H1 (cell line): ENCODE results near the gene CHCHD6. TPM values are rescaled to one million over a fixed set of nuclear protein-coding genes. Genes with fewer than 3 reads are reported as not detected.

Experiments used
- CTCF ChIA-PET: fragments of 300-600 bp; sonication (Branson Sonifier 250); formaldehyde crosslinking; loops from one replicate; lab custom pipeline; 2021; ENCODE audit not compliant: partially characterized antibody; lab: Charles Lee
- POLR2A ChIA-PET: fragments of 300-600 bp; sonication (Branson Sonifier 250); formaldehyde crosslinking; loops from one replicate; lab custom pipeline; 2021; ENCODE audit warnings: inconsistent platforms; ENCODE audit not compliant: partially characterized antibody; lab: Charles Lee
- DNase-seq, 2 experiments: peaks; one replicate each; pipeline versions ENCODE4 v3.0.0 to v3.0.0-alpha.2; 2010 to 2022; ENCODE audit warnings: low spot score in 2 of 2, low read depth in 1 of 2, mixed read lengths in 1 of 2
- FAIRE-seq: peaks from 2 replicates; lab custom pipeline; 2011; peaks lifted over from hg19 to GRCh38; lab: Jason Lieb, UNC
- H2AFZ ChIP-seq: 2 replicates; pipeline ENCODE4 v1.8.1; 2012; ENCODE audit warnings: low read length, inconsistent platforms
- H2AK5ac ChIP-seq: 2 replicates; pipeline ENCODE4 v1.6.1; 2013; ENCODE audit warnings: low read depth, low read length
- H2BK120ac ChIP-seq: replicated peaks from 2 replicates; pipeline ENCODE3; 2013; ENCODE audit warnings: low read depth, low read length, inconsistent platforms
- H2BK12ac ChIP-seq: 2 replicates; pipeline ENCODE4 v1.6.1; 2013; ENCODE audit warnings: low read depth, low read length
- H2BK15ac ChIP-seq: 2 replicates; pipeline ENCODE4 v1.6.1; 2013; ENCODE audit warnings: low read length
- H2BK20ac ChIP-seq: 2 replicates; pipeline ENCODE4 v1.6.1; 2013; ENCODE audit warnings: low read length
- H2BK5ac ChIP-seq: 2 replicates; pipeline ENCODE4 v1.6.1; 2013; ENCODE audit warnings: low read depth, low read length
- H3K14ac ChIP-seq: 2 replicates; pipeline ENCODE4 v1.6.1; 2013; ENCODE audit warnings: inconsistent platforms; ENCODE audit not compliant: insufficient read length
- H3K18ac ChIP-seq: 2 replicates; pipeline ENCODE4 v1.6.1; 2013; ENCODE audit warnings: low read length; ENCODE audit errors: extremely low read depth
- H3K23ac ChIP-seq: 2 replicates; pipeline ENCODE4 v1.6.1; 2013; ENCODE audit warnings: inconsistent platforms; ENCODE audit not compliant: insufficient read length
- H3K23me2 ChIP-seq: 2 replicates; pipeline ENCODE4 v1.6.1; 2013; ENCODE audit warnings: low read depth, low read length
- H3K27ac ChIP-seq: 2 replicates; pipeline ENCODE4 v1.6.1; 2011; ENCODE audit warnings: low read depth, low read length, inconsistent platforms
- H3K27me3 ChIP-seq, 4 experiments: replicated peaks in 1 of 4; 1 replicate in 1 of 4; 2 replicates in 3 of 4; pipeline versions ENCODE4 v1.6.1 to v1.8.1; 2011 to 2013; ENCODE audit warnings: low read length in 3 of 4, mild to moderate bottlenecking in 3 of 4, inconsistent platforms in 2 of 4, mixed read lengths in 2 of 4, moderate library complexity in 1 of 4; ENCODE audit not compliant: control insufficient read depth in 3 of 4, insufficient read depth in 3 of 4; ENCODE audit errors: extremely low read depth in 1 of 4
- H3K36me3 ChIP-seq, 4 experiments: 2 replicates each; pipeline versions ENCODE4 v1.6.1 to v1.8.1; 2011 to 2013; ENCODE audit warnings: mild to moderate bottlenecking in 4 of 4, low read length in 3 of 4, moderate library complexity in 2 of 4, control low read depth in 1 of 4, inconsistent platforms in 1 of 4; ENCODE audit not compliant: insufficient read depth in 4 of 4, control insufficient read depth in 2 of 4
- H3K4ac ChIP-seq: replicated peaks from 2 replicates; pipeline ENCODE3; 2013; ENCODE audit warnings: low read length, low read depth, mixed read lengths, inconsistent platforms; ENCODE audit not compliant: insufficient read length
- H3K4me1 ChIP-seq, 4 experiments: replicated peaks in 1 of 4; 1 replicate in 1 of 4; 2 replicates in 3 of 4; pipeline versions ENCODE4 v1.6.1 to v1.8.1; 2011 to 2013; ENCODE audit warnings: low read length in 3 of 4, inconsistent platforms in 2 of 4, mixed read lengths in 1 of 4; ENCODE audit not compliant: insufficient read depth in 4 of 4, control insufficient read depth in 3 of 4
- H3K4me2 ChIP-seq, 2 experiments: 2 replicates each; pipeline versions ENCODE4 v1.6.1 to v1.8.1; 2011 to 2013; ENCODE audit warnings: low read depth in 2 of 2, low read length in 2 of 2, control low read depth in 1 of 2, inconsistent platforms in 1 of 2, mild to moderate bottlenecking in 1 of 2; ENCODE audit not compliant: insufficient read depth in 1 of 2
- H3K4me3 ChIP-seq, 4 experiments: fragments of 200-600, 300-600 bp in 1 of 4; sonication (generic), shearing (Covaris generic), sonication (Bioruptor Twin) in 1 of 4; 2 replicates each; pipeline versions ENCODE4 v1.5.1 to v1.8.1; 2011 to 2016; ENCODE audit warnings: low read length in 4 of 4, low read depth in 3 of 4, control low read depth in 2 of 4, inconsistent platforms in 2 of 4, mild to moderate bottlenecking in 2 of 4, mixed read lengths in 1 of 4, moderate library complexity in 1 of 4; ENCODE audit not compliant: insufficient read depth in 2 of 4; ENCODE audit errors: extremely low read depth in 1 of 4
- H3K56ac ChIP-seq: replicated peaks from 2 replicates; pipeline ENCODE3; 2013; ENCODE audit warnings: low read depth, mild to moderate bottlenecking, mixed read lengths, low read length, inconsistent platforms; ENCODE audit not compliant: insufficient read length
- H3K79me1 ChIP-seq: 2 replicates; pipeline ENCODE4 v1.6.1; 2013; ENCODE audit warnings: low read depth, low read length, control low read depth
- H3K79me2 ChIP-seq, 2 experiments: 2 replicates each; pipeline versions ENCODE4 v1.6.1 to v1.8.1; 2012 to 2013; ENCODE audit warnings: low read length in 2 of 2, mild to moderate bottlenecking in 2 of 2, inconsistent platforms in 1 of 2; ENCODE audit not compliant: insufficient read depth in 2 of 2, control insufficient read depth in 1 of 2
- H3K9ac ChIP-seq, 4 experiments: replicated peaks in 1 of 4; 1 replicate in 1 of 4; 2 replicates in 3 of 4; pipeline versions ENCODE4 v1.6.1 to v1.8.1; 2011 to 2013; ENCODE audit warnings: low read depth in 3 of 4, low read length in 3 of 4, control low read depth in 2 of 4, mild to moderate bottlenecking in 2 of 4, moderate library complexity in 2 of 4, inconsistent platforms in 1 of 4; ENCODE audit errors: extremely low read depth in 1 of 4
- H3K9me3 ChIP-seq, 2 experiments: 2 replicates each; pipeline versions ENCODE4 v1.6.1 to v1.8.1; 2012 to 2013; ENCODE audit warnings: mild to moderate bottlenecking in 2 of 2, moderate library complexity in 2 of 2, control low read depth in 1 of 2, inconsistent platforms in 1 of 2, low read depth in 1 of 2, low read length in 1 of 2, mixed read lengths in 1 of 2; ENCODE audit not compliant: insufficient read depth in 2 of 2
- H4K20me1 ChIP-seq, 2 experiments: replicated peaks in 1 of 2; 2 replicates each; pipeline versions ENCODE3 to v1.8.1; 2011 to 2013; ENCODE audit warnings: inconsistent platforms in 2 of 2, low read length in 2 of 2, mild to moderate bottlenecking in 1 of 2; ENCODE audit not compliant: insufficient read depth in 2 of 2, control insufficient read depth in 1 of 2
- H4K5ac ChIP-seq: 2 replicates; pipeline ENCODE4 v1.6.1; 2013; ENCODE audit warnings: low read length, low read depth, mixed read lengths, inconsistent platforms; ENCODE audit not compliant: insufficient read length
- H4K8ac ChIP-seq: 2 replicates; pipeline ENCODE4 v1.8.0; 2013; ENCODE audit warnings: mild to moderate bottlenecking, moderate library complexity, low read length, inconsistent platforms; ENCODE audit not compliant: insufficient read depth; ENCODE audit errors: extremely low read depth
- H4K91ac ChIP-seq: replicated peaks from 2 replicates; pipeline ENCODE3; 2013; ENCODE audit warnings: low read length, mixed read lengths, inconsistent platforms; ENCODE audit not compliant: insufficient read length
- CTCF ChIP-seq, 3 experiments: IDR thresholded peaks; 1 replicate in 2 of 3; 2 replicates in 1 of 3; pipeline versions ENCODE4 v1.5.1 to v1.6.1; 2011; ENCODE audit warnings: low read length in 3 of 3, mild to moderate bottlenecking in 3 of 3, inconsistent platforms in 2 of 3, low read depth in 1 of 3, moderate library complexity in 1 of 3; ENCODE audit not compliant: insufficient read depth in 1 of 3; ENCODE audit errors: control extremely low read depth in 1 of 3
- HDAC6 ChIP-seq: IDR thresholded peaks from one replicate; pipeline ENCODE4 v1.7.1; 2012; ENCODE audit warnings: low read depth, mild to moderate bottlenecking, inconsistent platforms, low read length, moderate library complexity
- RAD21 ChIP-seq, 2 experiments: IDR thresholded peaks in 1 of 2; conservative IDR thresholded peaks in 1 of 2; 2 replicates each; pipeline ENCODE4 v1.6.1; 2011; ENCODE audit warnings: low read depth in 2 of 2, low read length in 2 of 2, improper control_type of control experiment in 1 of 2, inconsistent platforms in 1 of 2, mild to moderate bottlenecking in 1 of 2, moderate library complexity in 1 of 2
- RNF2 ChIP-seq: fragments of 200-900, 300-1000 bp; sonication (generic); IDR thresholded peaks from 2 replicates; pipeline ENCODE4 v1.7.1; 2016; ENCODE audit warnings: borderline replicate concordance, low read depth, mild to moderate bottlenecking, antibody characterized with exemption, low read length; ENCODE audit not compliant: poor library complexity, severe bottlenecking; ENCODE audit errors: missing control alignments
- RXRA ChIP-seq: IDR thresholded peaks from 2 replicates; pipeline ENCODE4 v1.6.1; 2011; ENCODE audit warnings: low read depth, mild to moderate bottlenecking, low read length, moderate library complexity; ENCODE audit not compliant: insufficient read depth
- TCF12 ChIP-seq: IDR thresholded peaks from 2 replicates; pipeline ENCODE4 v1.6.1; 2011; ENCODE audit warnings: low read depth, mild to moderate bottlenecking, low read length
- WGBS, 2 experiments: shearing (Covaris generic) in 1 of 2; methylation state at CpG; one replicate each; pipeline versions ENCODE4 v1.1.6 to v1.1.7; 2013 to 2015; ENCODE audit warnings: low lambda C conversion rate in 2 of 2, mixed read lengths in 2 of 2, inconsistent platforms in 1 of 2, low coverage in 1 of 2, missing lambda C conversion rate in 1 of 2; ENCODE audit not compliant: insufficient replicate concordance in 2 of 2, insufficient coverage in 1 of 2, insufficient read length in 1 of 2; ENCODE audit errors: extremely low coverage in 1 of 2, missing lambda C conversion rate in 1 of 2; 5-methylcytosine and 5-hydroxymethylcytosine counted together
- polyA plus RNA-seq, 7 experiments: library from polyadenylated mRNA; depleted of rRNA in 3 of 7; stranded (reverse) in 5 of 7; unstranded in 2 of 7; fragments of >200 nt in 5 of 7; fragments of 200-250 nt in 2 of 7; gene quantifications; 1 replicate in 5 of 7; 2 replicates in 1 of 7; 4 replicates in 1 of 7; pipeline versions ENCODE4 v1.2.1 to v1.2.3, GENCODE V29; 2011 to 2013; ENCODE audit warnings: missing spikeins in 2 of 7, mixed read lengths in 2 of 7
- total RNA-seq: library from RNA; stranded (reverse); fragmentation: NEBNext Ultra II Directional; extraction: Animal tissue kit (Norgen Biotek cat#: 25700); gene quantifications from 2 replicates; pipeline ENCODE4 v1.2.1, GENCODE V29; 2021

Gene CHCHD6
- total and polyA plus RNA-seq, 2 of the 8 experiments (the other 6 are each of a cell fraction or from before 2014, with no cell fraction given), result 32.4 to 37.6 TPM

DNA sequence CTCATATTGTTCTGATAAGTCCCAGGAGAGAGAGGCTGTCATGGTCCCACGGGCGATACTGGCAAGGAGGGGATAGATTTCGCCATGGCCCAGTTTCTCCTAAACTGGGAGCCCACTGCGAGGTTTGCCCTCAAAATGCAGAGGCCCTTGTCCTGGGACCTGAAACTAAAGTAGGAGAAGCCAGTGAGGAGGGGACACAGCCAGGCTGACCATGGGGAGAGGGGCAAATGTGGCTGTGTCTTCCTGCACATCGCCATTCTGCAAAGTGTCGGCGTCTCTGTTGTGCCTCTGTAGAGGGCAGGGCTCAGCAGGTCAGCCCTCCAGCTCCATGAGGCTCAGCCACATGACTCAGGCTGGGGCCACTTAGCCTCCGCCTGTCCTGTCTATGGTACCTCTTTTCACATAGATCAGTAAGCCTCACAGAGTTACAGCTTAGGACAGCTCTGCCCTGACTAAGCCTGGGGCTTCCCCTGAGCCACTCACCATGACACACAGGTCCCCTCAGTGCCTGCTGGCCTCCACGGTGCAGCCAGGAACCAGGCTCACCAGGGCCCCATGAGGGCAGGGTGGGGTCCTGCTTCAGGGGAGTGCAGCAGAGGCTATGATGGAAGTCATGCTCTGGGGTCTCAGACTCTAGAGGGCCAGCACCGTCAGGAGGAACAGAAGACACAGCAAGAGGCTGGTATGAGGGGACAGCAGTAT is 250.3 kb downstream of the CHCHD6 start:
- TF ChIP-seq CTCF (IDR thresholded peaks at IDR 0.05; ENCODE audit: control extremely low read depth in 1 of 3, insufficient read depth in 1 of 3, low read depth in 1 of 3, low read length in 3 of 3) (no peak), RAD21 (IDR thresholded peaks at IDR 0.05 in 1 of 2, conservative IDR thresholded peaks at IDR 0.05 in 1 of 2; ENCODE audit: low read depth in 2 of 2, low read length in 2 of 2) (no peak), RXRA (no peak), TCF12 (no peak), RNF2 (no peak), HDAC6 (no peak)
- H4K8ac ChIP-seq, result no peak overlapping the region
- ChIA-PET POLR2A (no interaction called here), CTCF (interaction anchor here (1.0 to 3.7 kb wide), 3 partner anchors 15 to 203 kb away, joined by 3 to 13 read pairs (median 4); no protein-coding TSS in a partner anchor)
- no peak overlapping the region for H2AK5ac ChIP-seq
- H3K23me2 ChIP-seq, result no peaks in the 10 kb centered on the region
- H3K9me3 ChIP-seq, result no peaks in the 10 kb centered on the region
- H3K9ac ChIP-seq, result no peak overlapping the region
- no peak overlapping the region for H3K4ac ChIP-seq
- H3K27me3 ChIP-seq, result no peaks in the 10 kb centered on the region
- H2BK120ac ChIP-seq, result no peak overlapping the region
- no peak overlapping the region for H2AFZ ChIP-seq
- no peak overlapping the region for H4K5ac ChIP-seq
- H3K18ac ChIP-seq, result no peak overlapping the region
- no peaks in the 10 kb centered on the region for H3K79me1 ChIP-seq
- no peak overlapping the region for H2BK12ac ChIP-seq
- no peaks in the 10 kb centered on the region; a peak in 1 of 7 replicates for H3K4me1 ChIP-seq
- WGBS, 2 experiments, result 93% methylated on average over 10 of the region's 10 CpGs; no CpG with 5 or more reads in 1 of the 2 experiments
- no peak overlapping the region for H3K4me2 ChIP-seq
- FAIRE-seq (no peak), DNase-seq (no peak)
- no peak overlapping the region for H3K4me3 ChIP-seq
- peaks cover 0 to 4% of the 10 kb centered on the region in 2 experiments for H4K20me1 ChIP-seq
- no peak overlapping the region for H3K23ac ChIP-seq
- H4K91ac ChIP-seq, result no peak overlapping the region
- H3K56ac ChIP-seq, result no peak overlapping the region
- no peak overlapping the region for H3K14ac ChIP-seq
- H2BK20ac ChIP-seq, result no peak overlapping the region
- no peak overlapping the region for H2BK15ac ChIP-seq
- no peak overlapping the region for H3K27ac ChIP-seq
- no peaks in the 10 kb centered on the region for H3K36me3 ChIP-seq
- no peaks in the 10 kb centered on the region for H3K79me2 ChIP-seq
- H2BK5ac ChIP-seq, result no peak overlapping the region
